Measurements from ENCODE around the gene STAP2.

- TF ChIP-seq EZH2 (IDR thresholded peaks at IDR 0.05): no peak
- no peak for TF ChIP-seq POLR2AphosphoS5 (IDR thresholded peaks at IDR 0.05; ENCODE audit: borderline replicate concordance, low read depth, low read length)
Measured at GRCh38 chr19:4313847-4314490, 24.7 kb downstream of the STAP2 start.
